Measurements from ENCODE around the gene TRIM41. TPM values are rescaled to one million over a fixed set of nuclear protein-coding genes. Genes with fewer than 3 reads are reported as not detected.

TRIM41 gene
- total and polyA plus RNA-seq, 2 of the 13 experiments (the other 11 are each of a cell fraction or from before 2014, with no cell fraction given): 10.2 to 16.7 TPM

- H3K27me3 ChIP-seq (ENCODE audit: control insufficient read depth in 1 of 2, insufficient read depth in 2 of 2, low read length in 2 of 2): no peaks in the 10 kb centered on the region; a peak in 1 of 5 replicates
- H3K36me3 ChIP-seq (replicated peaks in 1 of 2; ENCODE audit: control insufficient read depth in 1 of 2, insufficient read depth in 2 of 2, low read length in 2 of 2): peaks cover 4 to 23% of the 10 kb centered on the region in 2 experiments
- H3K4me3 ChIP-seq (replicated peaks in 1 of 3; ENCODE audit: insufficient read depth in 1 of 3, low read depth in 2 of 3, low read length in 3 of 3): peak overlapping the region; percentile 91 to 94 (median 92)
- intact Hi-C loops (cut with micrococcal nuclease; ENCODE audit: unreplicated experiment) (loop anchor here (2.0 kb wide), 1 partner anchor 15 kb away; the partner anchor contains the start of gene TRIM52), in situ Hi-C loops (cut with HindIII; ENCODE audit: extremely low pct_ligation_motif_present, low pct_unique_long_range_greater_than_20kb) (no loop called here)
- no peak overlapping the region for H2AFZ ChIP-seq (ENCODE audit: low read length)
- no peaks in the 10 kb centered on the region for H3K9me3 ChIP-seq (ENCODE audit: low read length)
- peak; percentile 5 for ATAC-seq
- H3K27ac ChIP-seq (ENCODE audit: extremely low read length, insufficient read depth, low read length): peak overlapping the region; percentile 98
- ChIA-PET POLR2A (interaction anchor here (1.3 to 8.4 kb wide), 8 partner anchors 11 to 61 kb away, joined by 7 to 102 read pairs (median 16); partner anchors contain the start of genes TRIM41 and TRIM52), CTCF (ENCODE audit: low intra/inter-chr PET ratio, low total read pairs) (no interaction called here)
- H3K4me2 ChIP-seq (ENCODE audit: low read depth, low read length): peak overlapping the region; percentile 93
- H3K4me1 ChIP-seq (ENCODE audit: insufficient read depth, low read length): peaks cover 47% of the 10 kb centered on the region
- peak overlapping the region; percentile 96 for H3K9ac ChIP-seq (ENCODE audit: insufficient read depth, low read depth, low read length)
- peaks cover 81% of the 10 kb centered on the region for H3K79me2 ChIP-seq (ENCODE audit: insufficient read depth, low read length)
- no TSS peak for BruUV-seq (replicated peaks)
- WGBS (ENCODE audit: low lambda C conversion rate): 0% methylated on average over 22 of the region's 34 CpGs
- FAIRE-seq: no peak
- DNase-seq (ENCODE audit: low spot score): no peak
- H4K20me1 ChIP-seq (ENCODE audit: insufficient read depth, low read length): peaks cover 47% of the 10 kb centered on the region
- TF ChIP-seq GATAD1 (CRISPR knock-in tag; IDR thresholded peaks at IDR 0.05) (no peak; the same call in 1 of the 2 replicates), PLRG1 (conservative IDR thresholded peaks at IDR 0.05) (no peak), FLYWCH1 (CRISPR knock-in tag; IDR thresholded peaks at IDR 0.05) (no peak), FOXK2 (IDR thresholded peaks at IDR 0.05) (no peak), ZNF234 (CRISPR knock-in tag; conservative IDR thresholded peaks at IDR 0.05) (0 out of 2 replicates have a peak, but pooled peaks have one; percentile 57), BRF2 (CRISPR knock-in tag; IDR thresholded peaks at IDR 0.05) (no peak), RNF2 (conservative IDR thresholded peaks at IDR 0.05; ENCODE audit: low read depth) (no peak), IRF2 (CRISPR knock-in tag; IDR thresholded peaks at IDR 0.05) (no peak), POGZ (CRISPR knock-in tag; IDR thresholded peaks at IDR 0.05) (no peak), MXD1 (CRISPR knock-in tag; IDR thresholded peaks at IDR 0.05) (0 out of 2 replicates have a peak, but pooled peaks have one; percentile 20), ZNF557 (CRISPR knock-in tag; IDR thresholded peaks at IDR 0.05) (no peak; the same call in 1 of the 2 replicates), PTBP1 (IDR thresholded peaks at IDR 0.05; ENCODE audit: low read depth, low read length, poor library complexity, severe bottlenecking) (no peak), ZNF644 (CRISPR knock-in tag; IDR thresholded peaks at IDR 0.05; ENCODE audit: low read depth) (no peak), ZNF333 (CRISPR knock-in tag; IDR thresholded peaks at IDR 0.05; ENCODE audit: borderline replicate concordance) (no peak), MED8 (CRISPR knock-in tag; IDR thresholded peaks at IDR 0.05; ENCODE audit: insufficient replicate concordance) (no peak), DRAP1 (CRISPR knock-in tag; IDR thresholded peaks at IDR 0.05) (no peak)
- TF ChIP-seq, protein P1, sequence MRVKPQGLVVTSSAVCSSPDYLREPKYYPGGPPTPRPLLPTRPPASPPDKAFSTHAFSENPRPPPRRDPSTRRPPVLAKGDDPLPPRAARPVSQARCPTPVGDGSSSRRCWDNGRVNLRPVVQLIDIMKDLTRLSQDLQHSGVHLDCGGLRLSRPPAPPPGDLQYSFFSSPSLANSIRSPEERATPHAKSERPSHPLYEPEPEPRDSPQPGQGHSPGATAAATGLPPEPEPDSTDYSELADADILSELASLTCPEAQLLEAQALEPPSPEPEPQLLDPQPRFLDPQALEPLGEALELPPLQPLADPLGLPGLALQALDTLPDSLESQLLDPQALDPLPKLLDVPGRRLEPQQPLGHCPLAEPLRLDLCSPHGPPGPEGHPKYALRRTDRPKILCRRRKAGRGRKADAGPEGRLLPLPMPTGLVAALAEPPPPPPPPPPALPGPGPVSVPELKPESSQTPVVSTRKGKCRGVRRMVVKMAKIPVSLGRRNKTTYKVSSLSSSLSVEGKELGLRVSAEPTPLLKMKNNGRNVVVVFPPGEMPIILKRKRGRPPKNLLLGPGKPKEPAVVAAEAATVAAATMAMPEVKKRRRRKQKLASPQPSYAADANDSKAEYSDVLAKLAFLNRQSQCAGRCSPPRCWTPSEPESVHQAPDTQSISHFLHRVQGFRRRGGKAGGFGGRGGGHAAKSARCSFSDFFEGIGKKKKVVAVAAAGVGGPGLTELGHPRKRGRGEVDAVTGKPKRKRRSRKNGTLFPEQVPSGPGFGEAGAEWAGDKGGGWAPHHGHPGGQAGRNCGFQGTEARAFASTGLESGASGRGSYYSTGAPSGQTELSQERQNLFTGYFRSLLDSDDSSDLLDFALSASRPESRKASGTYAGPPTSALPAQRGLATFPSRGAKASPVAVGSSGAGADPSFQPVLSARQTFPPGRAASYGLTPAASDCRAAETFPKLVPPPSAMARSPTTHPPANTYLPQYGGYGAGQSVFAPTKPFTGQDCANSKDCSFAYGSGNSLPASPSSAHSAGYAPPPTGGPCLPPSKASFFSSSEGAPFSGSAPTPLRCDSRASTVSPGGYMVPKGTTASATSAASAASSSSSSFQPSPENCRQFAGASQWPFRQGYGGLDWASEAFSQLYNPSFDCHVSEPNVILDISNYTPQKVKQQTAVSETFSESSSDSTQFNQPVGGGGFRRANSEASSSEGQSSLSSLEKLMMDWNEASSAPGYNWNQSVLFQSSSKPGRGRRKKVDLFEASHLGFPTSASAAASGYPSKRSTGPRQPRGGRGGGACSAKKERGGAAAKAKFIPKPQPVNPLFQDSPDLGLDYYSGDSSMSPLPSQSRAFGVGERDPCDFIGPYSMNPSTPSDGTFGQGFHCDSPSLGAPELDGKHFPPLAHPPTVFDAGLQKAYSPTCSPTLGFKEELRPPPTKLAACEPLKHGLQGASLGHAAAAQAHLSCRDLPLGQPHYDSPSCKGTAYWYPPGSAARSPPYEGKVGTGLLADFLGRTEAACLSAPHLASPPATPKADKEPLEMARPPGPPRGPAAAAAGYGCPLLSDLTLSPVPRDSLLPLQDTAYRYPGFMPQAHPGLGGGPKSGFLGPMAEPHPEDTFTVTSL (CRISPR knock-in tag; IDR thresholded peaks at IDR 0.05; ENCODE audit: borderline replicate concordance): no peak
These were observed 22.6 kb downstream of the TRIM41 start for GRCh38 chr5:181245427-181246275.
